Esophagus muscularis mucosa (tissue), 4 donors: ENCODE measurements around the gene EXOC6B. TPM values are rescaled to one million over a fixed set of nuclear protein-coding genes. Genes with fewer than 3 reads are reported as not detected.
"Not testable (repeated sequence)": the region's sequence is repeated elsewhere in the genome, so short reads cannot be mapped to it uniquely, and the experiment has no call there.

Source experiments
- DNase-seq: peaks from one replicate; pipeline ENCODE4 v3.0.0-alpha.2; 2017; ENCODE audit errors: extremely low spot score
- H3K27ac ChIP-seq, 4 donors: fragments of 200-600 bp; sonication (generic); replicated peaks in 1 of 4; 1 replicate in 3 of 4; 2 replicates in 1 of 4; pipeline ENCODE4 v1.5.1; 2016 to 2019; ENCODE audit warnings: mild to moderate bottlenecking in 1 of 4
- H3K27me3 ChIP-seq, 4 donors: fragments of 200-600 bp; sonication (generic); one replicate each; pipeline versions ENCODE4 v1.5.1 to v1.6.0; 2016 to 2019
- H3K36me3 ChIP-seq, 4 donors: fragments of 200-600 bp; sonication (generic); one replicate each; pipeline ENCODE4 v1.5.1; 2016 to 2019
- H3K4me1 ChIP-seq, 4 donors: fragments of 200-600 bp; sonication (generic); one replicate each; pipeline ENCODE4 v1.5.1; 2016 to 2019
- H3K4me3 ChIP-seq, 4 donors: fragments of 200-600 bp; sonication (generic); 1 replicate in 2 of 4; 2 replicates in 2 of 4; pipeline ENCODE4 v1.5.1; 2016 to 2019; ENCODE audit warnings: mild to moderate bottlenecking in 4 of 4, moderate library complexity in 1 of 4
- H3K9me3 ChIP-seq, 4 donors: fragments of 200-600 bp; sonication (generic); 1 replicate in 3 of 4; 2 replicates in 1 of 4; pipeline ENCODE4 v1.5.1; 2016 to 2019
- EP300 ChIP-seq: sonication (generic); formaldehyde crosslinking; IDR thresholded peaks from one replicate; pipeline ENCODE4 v1.6.1; 2017; ENCODE audit warnings: antibody characterized with exemption
- POLR2A ChIP-seq: fragments of 450-650 bp; IDR thresholded peaks from one replicate; pipeline ENCODE4 v1.6.1; 2017; ENCODE audit warnings: antibody characterized with exemption, moderate library complexity, mild to moderate bottlenecking, low read depth
- POLR2AphosphoS5 ChIP-seq, 2 donors: sonication (generic); formaldehyde crosslinking; IDR thresholded peaks; one replicate each; pipeline ENCODE4 v1.6.1; 2017; ENCODE audit warnings: antibody characterized with exemption in 2 of 2
- WGBS: methylation state at CpG from one replicate; pipeline ENCODE4 v1.1.5; 2018; 5-methylcytosine and 5-hydroxymethylcytosine counted together
- intact Hi-C: fragments of 100-400 bp; cut with DNase I; formaldehyde crosslinking; loops from one replicate; pipeline ENCODE4 v1.15.1; 2023
- total RNA-seq, 4 donors: library from RNA; depleted of rRNA; stranded (reverse); fragments of >200 nt; gene quantifications; one replicate each; pipeline versions ENCODE4 v1.1.0 to v1.2.1, GENCODE V29; 2016
- TF ChIP-seq, protein P1 (sequence below), 3 experiments: fragments of 200-600 bp in 2 of 3; fragments of 450-650 bp in 1 of 3; sonication (generic) in 2 of 3; IDR thresholded peaks; one replicate each; pipeline ENCODE4 v1.5.1; 2017 to 2019; ENCODE audit warnings: antibody characterized with exemption in 3 of 3, mild to moderate bottlenecking in 2 of 3, moderate library complexity in 1 of 3

Gene EXOC6B
- total RNA-seq, 4 donors from 2014 or later, result 24.5 to 45.9 (median 37.4) TPM

DNA sequence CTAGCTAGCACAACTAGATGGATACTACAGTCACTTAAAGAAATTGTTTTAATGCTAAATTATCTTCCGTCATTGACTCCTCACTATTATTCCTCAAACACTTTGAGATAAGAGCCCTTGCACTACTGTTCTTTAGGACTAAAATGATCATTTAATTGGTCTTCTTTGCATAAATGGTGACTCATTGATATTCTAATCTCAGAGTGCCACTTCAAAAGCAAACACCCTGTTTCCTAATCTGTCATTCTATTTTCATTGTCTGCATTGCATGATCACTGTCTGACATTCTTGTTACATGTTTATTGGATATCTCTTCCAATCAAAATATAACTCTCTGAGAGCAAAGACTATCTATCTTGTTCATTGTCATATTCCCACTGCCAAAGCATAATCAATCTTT is 313.9 kb downstream of the EXOC6B start:
- no peaks in the 10 kb centered on the region for H3K27me3 ChIP-seq
- no peak overlapping the region for H3K27ac ChIP-seq
- no peaks in the 10 kb centered on the region for H3K9me3 ChIP-seq
- peaks cover 0 to 9% (median 6%) of the 10 kb centered on the region in 4 donors for H3K36me3 ChIP-seq
- H3K4me3 ChIP-seq, result no peak overlapping the region
- no peak for DNase-seq
- 94% methylated on average over 1 of the region's 1 CpG for WGBS
- peaks cover 0 to 10% (median 0%) of the 10 kb centered on the region in 4 donors for H3K4me1 ChIP-seq
- intact Hi-C loops, result no loop called here
- TF ChIP-seq EP300 (no peak), POLR2AphosphoS5 (IDR thresholded peaks at IDR 0.05) (no peak), POLR2A (no peak)
- TF ChIP-seq, protein P1, sequence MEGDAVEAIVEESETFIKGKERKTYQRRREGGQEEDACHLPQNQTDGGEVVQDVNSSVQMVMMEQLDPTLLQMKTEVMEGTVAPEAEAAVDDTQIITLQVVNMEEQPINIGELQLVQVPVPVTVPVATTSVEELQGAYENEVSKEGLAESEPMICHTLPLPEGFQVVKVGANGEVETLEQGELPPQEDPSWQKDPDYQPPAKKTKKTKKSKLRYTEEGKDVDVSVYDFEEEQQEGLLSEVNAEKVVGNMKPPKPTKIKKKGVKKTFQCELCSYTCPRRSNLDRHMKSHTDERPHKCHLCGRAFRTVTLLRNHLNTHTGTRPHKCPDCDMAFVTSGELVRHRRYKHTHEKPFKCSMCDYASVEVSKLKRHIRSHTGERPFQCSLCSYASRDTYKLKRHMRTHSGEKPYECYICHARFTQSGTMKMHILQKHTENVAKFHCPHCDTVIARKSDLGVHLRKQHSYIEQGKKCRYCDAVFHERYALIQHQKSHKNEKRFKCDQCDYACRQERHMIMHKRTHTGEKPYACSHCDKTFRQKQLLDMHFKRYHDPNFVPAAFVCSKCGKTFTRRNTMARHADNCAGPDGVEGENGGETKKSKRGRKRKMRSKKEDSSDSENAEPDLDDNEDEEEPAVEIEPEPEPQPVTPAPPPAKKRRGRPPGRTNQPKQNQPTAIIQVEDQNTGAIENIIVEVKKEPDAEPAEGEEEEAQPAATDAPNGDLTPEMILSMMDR (IDR thresholded peaks at IDR 0.05), result no peak

DNA sequence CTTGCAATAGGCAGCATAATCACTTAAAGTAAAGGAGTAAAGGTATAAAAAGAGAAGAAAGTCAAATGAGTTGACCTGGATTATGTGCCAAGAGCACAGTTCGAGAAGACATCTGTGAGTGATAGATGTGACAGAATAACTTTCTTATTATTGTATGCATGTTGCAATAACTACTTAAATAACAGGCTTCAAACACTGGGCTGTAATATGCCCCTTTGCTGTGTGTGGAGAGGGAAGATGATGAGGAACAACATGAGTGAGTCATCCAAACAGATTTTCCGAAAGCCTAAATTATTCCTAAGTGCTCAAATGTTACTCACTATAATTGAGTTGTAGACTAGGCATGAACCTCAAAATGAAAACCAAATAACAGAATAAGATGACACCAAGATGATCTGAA is 328.1 kb downstream of the EXOC6B start:
- H3K4me3 ChIP-seq, result no peak overlapping the region
- H3K27ac ChIP-seq, result no peak overlapping the region
- WGBS, result 82% methylated on average over 2 of the region's 2 CpGs
- no peak for DNase-seq
- H3K36me3 ChIP-seq, result peaks cover 0 to 33% (median 0%) of the 10 kb centered on the region in 4 donors
- intact Hi-C loops, result no loop called here
- no peaks in the 10 kb centered on the region for H3K4me1 ChIP-seq
- no peaks in the 10 kb centered on the region for H3K9me3 ChIP-seq
- no peak for TF ChIP-seq POLR2A
- no peak for TF ChIP-seq POLR2AphosphoS5 (IDR thresholded peaks at IDR 0.05)
- TF ChIP-seq, protein P1 (IDR thresholded peaks at IDR 0.05), result no peak
- no peak for TF ChIP-seq EP300
- H3K27me3 ChIP-seq, result no peaks in the 10 kb centered on the region

DNA sequence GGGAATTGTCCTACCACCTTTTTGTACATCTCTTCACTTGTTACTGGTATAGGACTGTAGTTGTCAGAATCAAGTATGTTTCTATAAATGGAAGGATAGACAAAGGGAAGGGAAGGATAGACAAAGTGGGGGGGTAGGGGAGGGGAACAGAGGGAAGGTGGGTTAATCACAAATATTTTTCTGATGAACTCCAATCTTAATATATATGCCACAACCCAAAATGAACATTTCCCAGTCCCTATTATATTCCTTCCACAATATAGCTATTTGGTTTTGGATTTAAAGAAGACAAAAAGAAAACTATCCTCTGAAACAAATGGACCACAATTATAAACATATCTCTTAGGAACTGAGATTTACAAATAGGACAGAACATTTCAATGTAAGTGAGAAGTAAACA is 329.4 kb downstream of the EXOC6B start:
- H3K4me1 ChIP-seq, result no peaks in the 10 kb centered on the region
- TF ChIP-seq, protein P1 (IDR thresholded peaks at IDR 0.05), result no peak
- no peak for TF ChIP-seq EP300
- no peak overlapping the region for H3K27ac ChIP-seq
- intact Hi-C loops, result no loop called here
- no peak overlapping the region for H3K4me3 ChIP-seq
- no peaks in the 10 kb centered on the region for H3K27me3 ChIP-seq
- H3K36me3 ChIP-seq, result peaks cover 0 to 40% (median 4%) of the 10 kb centered on the region in 4 donors
- H3K9me3 ChIP-seq, result no peaks in the 10 kb centered on the region
- DNase-seq, result no peak

DNA sequence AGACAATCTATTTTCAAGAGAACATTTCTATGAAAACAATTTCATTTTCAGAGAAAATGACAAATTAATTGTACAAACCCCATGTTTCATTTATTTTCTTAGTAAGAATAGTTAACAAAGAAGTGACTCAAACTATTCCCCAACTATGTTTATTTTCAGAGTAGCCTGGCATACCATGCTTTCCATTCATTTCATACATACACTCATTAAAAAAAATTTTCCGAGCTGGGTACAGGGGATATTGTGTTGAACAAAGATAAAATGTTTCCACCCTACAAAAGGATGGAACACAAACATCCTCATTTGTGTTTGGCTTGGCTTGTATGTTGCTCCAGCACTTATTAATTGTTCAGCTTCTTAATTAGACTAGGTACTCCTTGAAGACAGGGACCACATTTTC is 331.4 kb downstream of the EXOC6B start:
- Histone ChIP-seq H3K27me3 (no peaks in the 10 kb centered on the region), H3K36me3 (peaks cover 0 to 53% (median 10%) of the 10 kb centered on the region in 4 donors), H3K9me3 (no peaks in the 10 kb centered on the region), H3K27ac (no peak overlapping the region), H3K4me1 (no peaks in the 10 kb centered on the region), H3K4me3 (no peak overlapping the region)
- WGBS, result 61% methylated on average over 1 of the region's 1 CpG
- no peak for DNase-seq
- TF ChIP-seq, protein P1 (IDR thresholded peaks at IDR 0.05), result no peak
- TF ChIP-seq POLR2AphosphoS5 (IDR thresholded peaks at IDR 0.05) (no peak), POLR2A (no peak), EP300 (no peak)
- intact Hi-C loops, result no loop called here

DNA sequence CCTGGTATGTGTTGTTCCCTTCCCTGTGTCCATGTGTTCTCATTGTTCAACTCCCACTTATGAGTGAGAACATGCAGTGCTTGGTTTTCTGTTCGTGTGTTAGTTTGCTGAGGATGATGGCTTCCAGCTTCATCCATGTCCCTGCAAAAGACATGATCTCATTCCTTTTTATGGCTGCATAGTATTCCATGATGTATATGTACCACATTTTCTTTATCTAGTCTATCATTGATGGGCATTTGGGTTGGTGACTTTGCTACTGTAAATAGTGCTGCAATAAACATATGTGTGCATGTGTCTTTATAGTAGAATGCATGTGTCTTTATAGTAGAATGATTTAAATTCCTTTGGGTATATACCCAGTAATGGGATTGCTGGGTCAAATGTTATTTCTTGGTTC is 341.2 kb downstream of the EXOC6B start:
- H3K9me3 ChIP-seq, H3K4me3 ChIP-seq, H3K4me1 ChIP-seq, DNase-seq, intact Hi-C loops, H3K27me3 ChIP-seq, H3K27ac ChIP-seq: not testable (repeated sequence)
- 100% methylated on average over 1 of the region's 1 CpG for WGBS
- peaks cover 0 to 20% (median 5%) of the 10 kb centered on the region in 4 donors for H3K36me3 ChIP-seq
